Epidermal melanocyte (primary cell): ENCODE data around the gene TTLL8.

Experiments
- DNase-seq: peaks from one replicate; pipeline ENCODE4 v3.0.0; 2011; ENCODE audit warnings: low spot score; ENCODE audit not compliant: insufficient read length

The TTLL8 gene

GRCh38 chr22:50044485-50045118 lies 13.5 kb downstream of the TTLL8 start:
- peak; percentile 15 for DNase-seq

- no peak for DNase-seq
These were observed 16.6 kb downstream of the TTLL8 start for GRCh38 chr22:50041361-50042065.

GRCh38 chr22:50040717-50041116 lies 17.4 kb downstream of the TTLL8 start:
- DNase-seq, result no peak

- DNase-seq, result no peak
These were observed 18.2 kb downstream of the TTLL8 start for GRCh38 chr22:50039669-50040443.

GRCh38 chr22:50035976-50036724 lies 21.9 kb downstream of the TTLL8 start:
- no peak for DNase-seq

GRCh38 chr22:50035131-50035881 lies 22.8 kb downstream of the TTLL8 start:
- no peak for DNase-seq

GRCh38 chr22:50034126-50035081 lies 23.7 kb downstream of the TTLL8 start:
- DNase-seq, result no peak

- no peak for DNase-seq
These were observed 25.0 kb downstream of the TTLL8 start for GRCh38 chr22:50032941-50033601.

GRCh38 chr22:50032109-50032871 lies 25.8 kb downstream of the TTLL8 start:
- no peak for DNase-seq

GRCh38 chr22:50031189-50032091 lies 26.7 kb downstream of the TTLL8 start:
- DNase-seq, result peak; percentile 16

GRCh38 chr22:50030297-50031188 lies 27.6 kb downstream of the TTLL8 start:
- DNase-seq, result peak; percentile 81

GRCh38 chr22:50027639-50028537 lies 30.2 kb downstream of the TTLL8 start:
- DNase-seq, result peak; percentile 93

GRCh38 chr22:50025993-50026392 lies 32.1 kb downstream of the TTLL8 start:
- DNase-seq, result no peak

GRCh38 chr22:50022171-50022819 lies 35.8 kb downstream of the TTLL8 start:
- no peak for DNase-seq

- no peak for DNase-seq
These were observed 37.5 kb downstream of the TTLL8 start for GRCh38 chr22:50020606-50021005.
